Duodenal mucosa (tissue), 2 donors: ENCODE results near the gene GABRB2.

Experiments used
- H3K27ac ChIP-seq: one replicate; pipeline ENCODE4 v1.7.0; 2013; ENCODE audit warnings: low read depth, low read length
- H3K27me3 ChIP-seq, 2 donors: one replicate each; pipeline ENCODE4 v1.7.0; 2013; ENCODE audit warnings: low read length in 2 of 2, control low read depth in 1 of 2; ENCODE audit not compliant: insufficient read depth in 2 of 2, control insufficient read depth in 1 of 2
- H3K36me3 ChIP-seq, 2 donors: one replicate each; pipeline ENCODE4 v1.7.0; 2013; ENCODE audit warnings: low read length in 2 of 2, control low read depth in 1 of 2; ENCODE audit not compliant: insufficient read depth in 2 of 2, control insufficient read depth in 1 of 2
- H3K4me1 ChIP-seq, 2 donors: one replicate each; pipeline ENCODE4 v1.7.0; 2013; ENCODE audit warnings: low read length in 2 of 2, control low read depth in 1 of 2; ENCODE audit not compliant: insufficient read depth in 2 of 2, control insufficient read depth in 1 of 2
- H3K4me3 ChIP-seq, 2 donors: one replicate each; pipeline ENCODE4 v1.7.0; 2013; ENCODE audit warnings: low read length in 2 of 2, low read depth in 1 of 2
- H3K9ac ChIP-seq, 2 donors: one replicate each; pipeline ENCODE4 v1.7.0; 2013; ENCODE audit warnings: low read length in 2 of 2, low read depth in 1 of 2
- H3K9me3 ChIP-seq, 2 donors: one replicate each; pipeline ENCODE4 v1.7.0; 2013; ENCODE audit warnings: low read length in 2 of 2, control low read depth in 1 of 2; ENCODE audit not compliant: control insufficient read depth in 1 of 2

Gene GABRB2

GRCh38 chr5:161546470-161547301, at the start of gene GABRB2:
Gene GABRB2, minus strand, starts transcription at chr5:161546725. Its CDS starts 82 bp downstream, at chr5:161546643.
- Histone ChIP-seq H3K9me3 (no peaks in the 10 kb centered on the region), H3K27me3 (peaks cover 8 to 34% of the 10 kb centered on the region in 2 donors), H3K4me3 (peak within 1 kb of the TSS; percentile 64 to 75), H3K27ac (no peak within 1 kb of the TSS), H3K4me1 (peaks cover 9 to 21% of the 10 kb centered on the region in 2 donors), H3K9ac (no peak within 1 kb of the TSS), H3K36me3 (no peaks in the 10 kb centered on the region)

DNA sequence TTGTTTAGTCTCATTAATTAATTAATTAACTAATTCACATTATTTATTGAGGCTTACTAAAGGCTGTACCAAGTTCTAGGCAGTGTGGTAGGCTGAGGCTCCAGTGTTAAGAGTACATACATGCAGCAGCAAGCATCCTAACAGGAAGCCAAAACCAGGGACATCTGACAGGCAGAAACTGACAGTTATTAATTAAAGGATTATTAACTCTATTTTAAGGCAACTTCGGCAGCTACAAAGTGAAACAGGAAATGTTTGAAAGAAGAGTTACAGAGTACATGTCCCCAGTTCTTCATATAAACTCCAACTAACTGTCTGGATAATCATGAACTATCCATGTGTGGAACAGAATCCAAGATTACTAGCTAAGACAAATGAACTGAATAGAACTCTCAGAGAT, 39.3 kb upstream of the GABRB2 start:
- H3K4me1 ChIP-seq: no peaks in the 10 kb centered on the region
- no peak overlapping the region for H3K4me3 ChIP-seq
- H3K36me3 ChIP-seq: no peaks in the 10 kb centered on the region
- no peaks in the 10 kb centered on the region for H3K27me3 ChIP-seq
- no peaks in the 10 kb centered on the region for H3K9me3 ChIP-seq
- H3K27ac ChIP-seq: no peak overlapping the region
- no peak overlapping the region for H3K9ac ChIP-seq

GRCh38 chr5:161580621-161581020, 34.1 kb upstream of the GABRB2 start:
- H3K9me3 ChIP-seq: no peaks in the 10 kb centered on the region
- H3K9ac ChIP-seq: no peak overlapping the region
- no peaks in the 10 kb centered on the region for H3K36me3 ChIP-seq
- H3K27me3 ChIP-seq: no peaks in the 10 kb centered on the region
- no peaks in the 10 kb centered on the region for H3K4me1 ChIP-seq
- no peak overlapping the region for H3K4me3 ChIP-seq
- no peak overlapping the region for H3K27ac ChIP-seq

GRCh38 chr5:161572914-161573313, 26.4 kb upstream of the GABRB2 start:
- Histone ChIP-seq H3K4me3 (no peak overlapping the region), H3K4me1 (no peaks in the 10 kb centered on the region), H3K27me3 (no peaks in the 10 kb centered on the region), H3K9ac (no peak overlapping the region), H3K9me3 (no peaks in the 10 kb centered on the region), H3K36me3 (no peaks in the 10 kb centered on the region), H3K27ac (no peak overlapping the region)

GRCh38 chr5:161566081-161566480, 19.6 kb upstream of the GABRB2 start:
- no peaks in the 10 kb centered on the region for H3K27me3 ChIP-seq
- H3K4me3 ChIP-seq: no peak overlapping the region
- no peaks in the 10 kb centered on the region for H3K9me3 ChIP-seq
- H3K4me1 ChIP-seq: no peaks in the 10 kb centered on the region
- no peak overlapping the region for H3K9ac ChIP-seq
- no peak overlapping the region for H3K27ac ChIP-seq
- H3K36me3 ChIP-seq: no peaks in the 10 kb centered on the region

GRCh38 chr5:161562446-161562845, 15.9 kb upstream of the GABRB2 start:
- H3K4me1 ChIP-seq: no peaks in the 10 kb centered on the region
- H3K4me3 ChIP-seq: no peak overlapping the region
- no peak overlapping the region for H3K9ac ChIP-seq
- H3K9me3 ChIP-seq: no peaks in the 10 kb centered on the region
- no peaks in the 10 kb centered on the region for H3K36me3 ChIP-seq
- no peaks in the 10 kb centered on the region for H3K27me3 ChIP-seq
- H3K27ac ChIP-seq: no peak overlapping the region

DNA sequence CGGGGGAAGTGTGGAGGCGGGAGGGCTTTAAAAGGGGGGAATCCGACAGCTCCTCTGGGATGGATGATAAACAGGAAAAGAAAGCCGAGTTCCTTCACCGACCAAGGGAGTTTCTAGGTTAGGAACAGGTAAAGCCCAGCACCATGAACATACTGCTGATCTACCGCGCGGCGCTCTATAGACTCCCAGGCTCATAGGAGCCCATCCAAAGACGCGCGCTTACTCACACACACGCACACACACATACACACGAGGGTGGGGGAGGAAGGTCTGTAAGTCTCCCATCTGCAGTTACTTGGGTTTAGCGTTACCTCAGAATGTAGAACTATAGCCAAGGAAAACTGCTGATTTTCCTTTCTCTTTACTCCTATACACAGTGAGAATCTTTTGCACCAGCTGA, 2.6 kb upstream of the GABRB2 start:
- H3K27me3 ChIP-seq: peaks cover 6 to 34% of the 10 kb centered on the region in 2 donors
- H3K4me1 ChIP-seq: peaks cover 9 to 21% of the 10 kb centered on the region in 2 donors
- peak overlapping the region; percentile 29 to 70 for H3K4me3 ChIP-seq
- H3K9ac ChIP-seq: no peak overlapping the region
- H3K27ac ChIP-seq: no peak overlapping the region
- H3K36me3 ChIP-seq: no peaks in the 10 kb centered on the region
- no peaks in the 10 kb centered on the region for H3K9me3 ChIP-seq

DNA sequence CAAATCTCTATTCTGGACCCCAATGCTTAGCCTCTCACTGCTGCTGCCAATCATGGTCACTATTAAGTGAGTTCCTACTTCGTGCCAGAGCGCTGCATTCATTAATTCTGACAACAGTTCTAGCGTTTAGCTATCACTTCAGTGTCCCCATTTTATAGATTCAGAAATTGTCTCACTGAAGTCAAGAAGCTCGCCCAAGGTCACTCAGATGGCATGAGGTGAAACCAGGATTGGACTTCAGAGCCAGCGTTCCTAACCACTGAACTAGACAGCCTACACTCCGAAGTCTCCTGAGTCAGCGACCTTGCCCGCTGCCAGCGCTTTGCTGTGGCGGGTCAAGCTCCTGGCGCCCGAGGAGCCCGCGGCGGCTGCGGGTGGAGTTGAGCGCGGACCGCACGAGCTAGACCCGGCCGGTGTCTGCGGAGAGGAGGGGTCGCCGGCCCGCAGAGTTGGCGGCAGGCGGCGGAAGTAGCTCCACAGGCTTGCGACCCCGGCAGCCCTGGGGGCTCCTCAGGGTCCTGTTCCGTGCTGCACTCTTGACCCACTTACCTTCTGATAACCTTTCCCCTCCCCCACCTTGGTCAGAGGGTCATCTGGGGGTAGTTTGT, 2.1 kb upstream of the GABRB2 start:
- no peak overlapping the region for H3K9ac ChIP-seq
- H3K4me3 ChIP-seq: peak overlapping the region; percentile 60 to 70
- no peaks in the 10 kb centered on the region for H3K36me3 ChIP-seq
- peaks cover 8 to 34% of the 10 kb centered on the region in 2 donors for H3K27me3 ChIP-seq
- peaks cover 9 to 21% of the 10 kb centered on the region in 2 donors for H3K4me1 ChIP-seq
- no peaks in the 10 kb centered on the region for H3K9me3 ChIP-seq
- no peak overlapping the region for H3K27ac ChIP-seq

- Histone ChIP-seq H3K27me3 (peaks cover 8 to 34% of the 10 kb centered on the region in 2 donors), H3K36me3 (no peaks in the 10 kb centered on the region), H3K9ac (no peak overlapping the region), H3K4me3 (peak overlapping the region; percentile 60 to 70), H3K4me1 (peaks cover 9 to 21% of the 10 kb centered on the region in 2 donors), H3K27ac (no peak overlapping the region), H3K9me3 (no peaks in the 10 kb centered on the region)
These were observed 1.4 kb upstream of the GABRB2 start for GRCh38 chr5:161547738-161548486.

GRCh38 chr5:161547406-161547737, 847 bp upstream of the GABRB2 start:
- H3K9ac ChIP-seq: no peak overlapping the region
- peaks cover 9 to 21% of the 10 kb centered on the region in 2 donors for H3K4me1 ChIP-seq
- no peaks in the 10 kb centered on the region for H3K36me3 ChIP-seq
- no peak overlapping the region for H3K27ac ChIP-seq
- peaks cover 8 to 34% of the 10 kb centered on the region in 2 donors for H3K27me3 ChIP-seq
- H3K4me3 ChIP-seq: peak overlapping the region; percentile 60 to 70
- no peaks in the 10 kb centered on the region for H3K9me3 ChIP-seq
